HFFc6 (cell line): Measurements from ENCODE around the gene PRDX4. TPM values are rescaled to one million over a fixed set of nuclear protein-coding genes. Genes with fewer than 3 reads are reported as not detected.
A peak's percentile ranks its signal among the peaks of the same experiment; 100 is the strongest.
"Not testable (repeated sequence)": the region's sequence is repeated elsewhere in the genome, so short reads cannot be mapped to it uniquely, and the experiment has no call there.

Experiments used
- DNase-seq: peaks from one replicate; pipeline ENCODE4 v3.0.0-alpha.2; 2018
- H3K27ac Mint-ChIP-seq: 2 replicates; pipeline ENCODE4 v1.8.0; 2020; ENCODE audit warnings: mild to moderate bottlenecking, mixed read lengths
- H3K27me3 Mint-ChIP-seq: 2 replicates; pipeline ENCODE4 v1.8.0; 2021; ENCODE audit warnings: mild to moderate bottlenecking, moderate library complexity, mixed read lengths; ENCODE audit not compliant: insufficient read depth
- H3K36me3 Mint-ChIP-seq: 2 replicates; pipeline ENCODE4 v1.8.0; 2021; ENCODE audit warnings: low read depth, mixed read lengths
- H3K4me1 Mint-ChIP-seq: 2 replicates; pipeline ENCODE4 v1.8.0; 2020; ENCODE audit warnings: low read depth, mixed read lengths
- H3K4me3 Mint-ChIP-seq: 2 replicates; pipeline ENCODE4 v1.8.0; 2020; ENCODE audit warnings: mild to moderate bottlenecking, moderate library complexity, mixed read lengths
- H3K9me3 Mint-ChIP-seq: 2 replicates; pipeline ENCODE4 v1.8.0; 2020; ENCODE audit warnings: mild to moderate bottlenecking, mixed read lengths
- CTCF ChIP-seq: fragments of 200-600 bp; sonication (generic); IDR thresholded peaks from 2 replicates; pipeline ENCODE4 v1.5.0; 2021; ENCODE audit warnings: antibody characterized with exemption, mild to moderate bottlenecking
- total RNA-seq, 6 experiments: library from RNA; stranded (reverse); fragmentation: NEBNext Ultra II Directional; extraction: Animal tissue kit (Norgen Biotek cat#: 25700); gene quantifications; 2 replicates in 1 of 6; 3 replicates in 5 of 6; pipeline ENCODE4 v1.2.3, GENCODE V29; 2021

Gene PRDX4
- total RNA-seq, 6 experiments from 2014 or later: 125 to 149 (median 136) TPM

DNA sequence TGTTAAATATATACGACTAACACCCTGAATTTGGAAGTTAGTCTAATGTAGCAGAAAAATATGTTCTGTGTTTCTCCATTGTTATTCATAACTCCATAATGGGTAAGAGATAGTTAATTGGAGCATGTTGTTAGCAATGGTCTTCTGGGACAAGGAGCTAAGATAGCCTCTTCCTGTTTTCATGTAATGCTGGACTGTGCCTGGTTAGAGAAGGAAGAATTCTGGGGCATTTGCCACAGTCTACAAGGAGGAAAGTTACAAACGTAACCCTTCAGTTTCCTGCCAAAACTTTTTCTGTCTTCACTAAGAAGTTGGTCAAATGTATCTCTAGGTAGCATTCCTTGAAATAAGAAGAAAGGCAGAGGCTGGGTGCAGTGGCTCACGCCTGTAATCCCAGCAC is 5.8 kb downstream of the PRDX4 start:
- no peaks in the 10 kb centered on the region for H3K4me1 Mint-ChIP-seq
- no peaks in the 10 kb centered on the region for H3K27me3 Mint-ChIP-seq
- H3K36me3 Mint-ChIP-seq: no peaks in the 10 kb centered on the region
- DNase-seq: no peak
- no peak for TF ChIP-seq CTCF
- H3K4me3 Mint-ChIP-seq: no peak overlapping the region
- H3K9me3 Mint-ChIP-seq: no peaks in the 10 kb centered on the region
- no peak overlapping the region for H3K27ac Mint-ChIP-seq

- not testable (repeated sequence) for H3K27ac Mint-ChIP-seq, DNase-seq, H3K9me3 Mint-ChIP-seq, H3K36me3 Mint-ChIP-seq, H3K4me3 Mint-ChIP-seq, H3K27me3 Mint-ChIP-seq, H3K4me1 Mint-ChIP-seq
Observed at GRCh38 chrX:23676486-23676885, 9.2 kb downstream of the PRDX4 start.

GRCh38 chrX:23692166-23692565 is 24.9 kb downstream of the PRDX4 start:
- no peaks in the 10 kb centered on the region; the same call in 1 of the 2 replicates for H3K27me3 Mint-ChIP-seq
- no peak for TF ChIP-seq CTCF

DNA sequence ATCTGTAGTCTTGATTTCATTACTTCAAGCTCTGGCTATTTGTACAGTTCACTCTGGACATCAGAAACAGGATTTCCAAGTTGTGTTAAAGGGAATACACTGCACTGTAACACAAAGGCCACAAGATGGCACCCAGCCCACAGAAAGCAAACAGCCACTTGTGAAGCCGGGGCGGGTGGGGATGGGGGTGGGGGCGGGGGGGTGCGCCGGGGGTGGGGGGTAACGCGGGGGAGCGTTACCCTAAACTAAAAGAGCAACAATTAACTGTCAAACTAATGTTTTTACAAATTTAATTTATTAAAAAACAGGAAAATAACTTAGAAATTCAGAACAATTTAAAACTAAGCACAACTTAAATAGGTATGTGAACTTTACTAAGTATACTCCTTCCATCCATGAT is 27.3 kb downstream of the PRDX4 start:
- peak; percentile 63 for TF ChIP-seq CTCF
- DNase-seq: peak; percentile 26
- Mint-ChIP-seq H3K4me1 (no peaks in the 10 kb centered on the region), H3K36me3 (no peaks in the 10 kb centered on the region), H3K9me3 (no peaks in the 10 kb centered on the region), H3K4me3 (no peak overlapping the region), H3K27ac (no peak overlapping the region), H3K27me3 (no peaks in the 10 kb centered on the region; the same call in 1 of the 2 replicates)

More at GRCh38 chrX:23692166-23692565, 24.9 kb downstream of the PRDX4 start:
- no peak for DNase-seq
- Mint-ChIP-seq H3K9me3 (no peaks in the 10 kb centered on the region), H3K27ac (no peak overlapping the region), H3K4me1 (no peaks in the 10 kb centered on the region), H3K36me3 (no peaks in the 10 kb centered on the region), H3K4me3 (no peak overlapping the region)

GRCh38 chrX:23699636-23700194 is 32.4 kb downstream of the PRDX4 start:
- Mint-ChIP-seq H3K9me3 (no peaks in the 10 kb centered on the region), H3K4me3 (no peak overlapping the region), H3K36me3 (peaks cover 3% of the 10 kb centered on the region; the same call in 1 of the 2 replicates), H3K27me3 (no peaks in the 10 kb centered on the region), H3K4me1 (no peaks in the 10 kb centered on the region), H3K27ac (0 out of 2 replicates have a peak overlapping the region, but pooled peaks have one; percentile 16)
- no peak for TF ChIP-seq CTCF
- no peak for DNase-seq

DNA sequence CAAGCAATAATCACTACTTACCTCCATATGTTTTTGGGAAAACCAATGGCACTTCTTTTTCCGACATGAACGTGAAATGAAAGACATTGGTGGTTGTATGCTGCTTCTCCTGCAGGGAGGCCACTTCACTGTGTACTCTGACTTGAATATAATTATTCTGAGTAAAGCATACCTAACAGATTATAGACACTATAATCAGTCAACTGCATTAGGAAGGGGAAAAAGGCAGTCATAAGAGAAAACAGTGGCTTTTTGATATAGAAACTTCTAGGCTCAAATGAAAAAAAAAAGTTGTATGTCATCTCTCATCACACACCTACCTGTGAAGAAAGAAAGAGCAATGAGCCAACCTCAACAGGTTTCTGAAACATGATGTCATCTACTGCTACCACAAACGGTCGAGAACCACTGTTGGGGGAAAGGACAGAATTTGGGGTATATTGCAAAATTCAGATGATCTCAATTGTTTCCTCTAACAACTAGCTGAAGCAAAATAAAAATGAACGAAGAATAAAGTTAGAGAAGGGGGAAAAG is 37.4 kb downstream of the PRDX4 start:
- Mint-ChIP-seq H3K4me1 (no peaks in the 10 kb centered on the region), H3K27ac (no peak overlapping the region), H3K27me3 (no peaks in the 10 kb centered on the region; the same call in 1 of the 2 replicates), H3K4me3 (no peak overlapping the region), H3K36me3 (peaks cover 3% of the 10 kb centered on the region; the same call in 1 of the 2 replicates), H3K9me3 (no peaks in the 10 kb centered on the region)
- TF ChIP-seq CTCF: no peak
- no peak for DNase-seq
